ENCODE data around the gene ANKEF1.
A peak's percentile ranks its signal among the peaks of the same experiment; 100 is the strongest.

The ANKEF1 gene

GRCh38 chr20:10006447-10007090, 28.2 kb upstream of the ANKEF1 start:
- H3K4me3 ChIP-seq (ENCODE audit: control insufficient read depth, low read depth, low read length) = no peak overlapping the region
- peak; percentile 14 for DNase-seq (ENCODE audit: low read depth)
- TF ChIP-seq, protein P1, sequence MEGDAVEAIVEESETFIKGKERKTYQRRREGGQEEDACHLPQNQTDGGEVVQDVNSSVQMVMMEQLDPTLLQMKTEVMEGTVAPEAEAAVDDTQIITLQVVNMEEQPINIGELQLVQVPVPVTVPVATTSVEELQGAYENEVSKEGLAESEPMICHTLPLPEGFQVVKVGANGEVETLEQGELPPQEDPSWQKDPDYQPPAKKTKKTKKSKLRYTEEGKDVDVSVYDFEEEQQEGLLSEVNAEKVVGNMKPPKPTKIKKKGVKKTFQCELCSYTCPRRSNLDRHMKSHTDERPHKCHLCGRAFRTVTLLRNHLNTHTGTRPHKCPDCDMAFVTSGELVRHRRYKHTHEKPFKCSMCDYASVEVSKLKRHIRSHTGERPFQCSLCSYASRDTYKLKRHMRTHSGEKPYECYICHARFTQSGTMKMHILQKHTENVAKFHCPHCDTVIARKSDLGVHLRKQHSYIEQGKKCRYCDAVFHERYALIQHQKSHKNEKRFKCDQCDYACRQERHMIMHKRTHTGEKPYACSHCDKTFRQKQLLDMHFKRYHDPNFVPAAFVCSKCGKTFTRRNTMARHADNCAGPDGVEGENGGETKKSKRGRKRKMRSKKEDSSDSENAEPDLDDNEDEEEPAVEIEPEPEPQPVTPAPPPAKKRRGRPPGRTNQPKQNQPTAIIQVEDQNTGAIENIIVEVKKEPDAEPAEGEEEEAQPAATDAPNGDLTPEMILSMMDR (conservative IDR thresholded peaks at IDR 0.05; ENCODE audit: control insufficient read depth, insufficient read depth, low read depth, low read length) = no peak

- H3K4me3 ChIP-seq (ENCODE audit: control insufficient read depth, low read depth, low read length) = no peak overlapping the region
- TF ChIP-seq, protein P1 (conservative IDR thresholded peaks at IDR 0.05; ENCODE audit: control insufficient read depth, insufficient read depth, low read depth, low read length) = no peak
- DNase-seq (ENCODE audit: low read depth) = no peak
Observed at GRCh38 chr20:10007158-10007557, 27.6 kb upstream of the ANKEF1 start.

DNA sequence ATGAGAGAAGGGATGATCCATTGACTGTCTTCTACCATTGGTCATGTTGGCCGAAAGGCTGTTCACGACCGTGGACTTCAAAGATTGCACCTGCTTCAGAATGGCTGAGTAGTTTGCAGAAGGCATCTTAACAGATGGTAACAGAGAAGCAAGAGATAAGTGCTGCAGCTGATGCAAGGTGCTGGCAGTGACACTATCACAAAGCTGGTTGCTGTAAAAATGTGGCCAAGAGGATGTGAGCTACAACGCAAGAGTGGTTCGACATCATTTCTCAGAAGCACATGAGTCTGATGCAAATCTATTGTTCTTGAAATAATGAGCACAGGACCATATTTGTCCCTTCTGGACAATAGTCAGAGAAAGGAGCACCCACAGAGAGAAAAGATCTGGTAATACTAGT, 27.0 kb upstream of the ANKEF1 start:
- no peak for DNase-seq (ENCODE audit: low read depth)
- TF ChIP-seq, protein P1 (conservative IDR thresholded peaks at IDR 0.05; ENCODE audit: control insufficient read depth, insufficient read depth, low read depth, low read length) = no peak
- no peak overlapping the region for H3K4me3 ChIP-seq (ENCODE audit: control insufficient read depth, low read depth, low read length)

DNA sequence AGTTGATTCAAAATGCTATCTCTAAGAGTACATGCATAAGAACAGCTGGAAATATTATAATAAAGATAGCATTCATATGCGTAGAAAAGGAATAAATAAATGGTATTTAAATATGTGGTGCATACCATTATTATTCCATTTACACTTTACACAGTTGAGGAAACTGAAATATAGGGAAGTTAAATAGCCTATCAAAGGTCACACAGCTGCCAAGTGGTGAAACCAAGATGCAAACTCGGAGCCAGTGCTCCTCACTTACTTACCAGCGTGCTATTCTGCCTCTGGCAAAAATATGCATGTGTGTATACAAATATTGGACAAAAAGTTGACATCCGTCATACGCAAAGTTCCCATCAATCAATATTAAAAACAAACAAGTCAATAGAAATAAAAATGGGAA, 22.3 kb upstream of the ANKEF1 start:
- no peak for DNase-seq (ENCODE audit: low read depth)
- TF ChIP-seq, protein P1 (conservative IDR thresholded peaks at IDR 0.05; ENCODE audit: control insufficient read depth, insufficient read depth, low read depth, low read length) = no peak
- no peak overlapping the region for H3K4me3 ChIP-seq (ENCODE audit: control insufficient read depth, low read depth, low read length)

DNA sequence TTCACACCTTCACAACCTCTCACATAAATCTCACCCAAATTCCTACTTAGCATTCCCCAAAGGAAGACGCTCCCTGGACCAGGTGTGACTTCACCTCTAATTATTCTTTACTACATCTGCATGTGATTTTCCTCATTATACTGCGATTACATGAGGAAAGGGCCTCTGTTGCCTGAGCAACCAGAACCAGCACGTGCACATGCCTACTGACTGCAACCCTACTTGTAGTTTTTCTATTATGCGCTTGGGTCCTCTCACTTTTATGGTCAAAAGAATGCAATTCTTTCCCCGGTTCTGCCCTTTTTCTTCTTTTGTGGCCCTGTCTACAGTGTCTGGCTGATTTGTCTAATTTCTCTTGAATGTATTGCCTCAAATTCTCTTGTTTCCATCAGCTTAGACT, 20.4 kb upstream of the ANKEF1 start:
- no peak overlapping the region for H3K4me3 ChIP-seq (ENCODE audit: control insufficient read depth, low read depth, low read length)
- no peak for DNase-seq (ENCODE audit: low read depth)
- TF ChIP-seq, protein P1 (conservative IDR thresholded peaks at IDR 0.05; ENCODE audit: control insufficient read depth, insufficient read depth, low read depth, low read length) = no peak

- H3K4me3 ChIP-seq (ENCODE audit: control insufficient read depth, low read depth, low read length) = no peak overlapping the region
- DNase-seq (ENCODE audit: low read depth) = no peak
- TF ChIP-seq, protein P1 (conservative IDR thresholded peaks at IDR 0.05; ENCODE audit: control insufficient read depth, insufficient read depth, low read depth, low read length) = no peak
Observed at GRCh38 chr20:10020937-10021336, 13.8 kb upstream of the ANKEF1 start.

GRCh38 chr20:10022625-10023024, 12.2 kb upstream of the ANKEF1 start:
- TF ChIP-seq, protein P1 (conservative IDR thresholded peaks at IDR 0.05; ENCODE audit: control insufficient read depth, insufficient read depth, low read depth, low read length) = no peak
- peak; percentile 35 for DNase-seq (ENCODE audit: low read depth)
- no peak overlapping the region for H3K4me3 ChIP-seq (ENCODE audit: control insufficient read depth, low read depth, low read length)
